Superior temporal gyrus (tissue), 1 donor: ENCODE measurements around the gene SH3BGRL.

Experiments used
- DNase-seq: peaks from one replicate; pipeline ENCODE4 v3.0.0-alpha.2; 2016; ENCODE audit errors: extremely low spot score

SH3BGRL gene

DNA sequence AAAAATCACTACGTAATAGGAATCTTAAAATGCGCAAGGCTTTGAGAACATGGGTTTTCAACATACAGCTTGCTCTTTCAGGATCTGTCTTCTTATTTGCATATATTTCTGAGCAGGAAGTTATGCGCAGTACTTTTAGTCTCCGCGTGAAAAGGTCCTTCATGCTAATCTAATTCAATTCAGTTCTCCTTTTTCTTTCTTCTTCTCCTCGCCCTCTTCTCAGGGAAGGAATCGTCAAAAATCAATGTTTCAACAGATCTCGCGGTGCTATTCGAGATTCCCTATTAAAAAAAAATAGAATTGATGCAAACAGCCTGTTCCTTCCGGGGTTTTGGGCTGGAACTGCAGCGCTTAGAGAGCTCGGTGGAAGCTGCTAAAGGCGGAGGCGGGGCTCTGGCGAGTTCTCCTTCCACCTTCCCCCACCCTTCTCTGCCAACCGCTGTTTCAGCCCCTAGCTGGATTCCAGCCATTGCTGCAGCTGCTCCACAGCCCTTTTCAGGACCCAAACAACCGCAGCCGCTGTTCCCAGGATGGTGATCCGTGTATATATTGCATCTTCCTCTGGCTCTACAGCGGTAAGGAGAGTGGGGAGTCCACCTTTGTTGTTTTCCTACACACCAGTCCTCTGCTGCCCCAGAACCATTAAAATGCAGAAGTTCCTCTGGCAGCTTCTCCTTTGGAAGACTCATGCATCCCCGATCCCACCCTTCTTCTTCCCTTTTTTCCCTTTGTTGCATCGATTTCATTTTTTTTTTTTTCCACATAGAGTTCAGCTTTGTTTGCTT lies at the start of gene SH3BGRL, which contains the start of gene HMGN5:
Gene SH3BGRL, plus strand, starts transcription at position 432 of the 785 bp plus-strand sequence. Its CDS starts 99 bp downstream, at position 531.
Gene HMGN5, minus strand, starts transcription at position 243 of the 785 bp plus-strand sequence. CDS start 80,364 bp downstream, outside the sequence.
- peak; percentile 74 for DNase-seq

DNA sequence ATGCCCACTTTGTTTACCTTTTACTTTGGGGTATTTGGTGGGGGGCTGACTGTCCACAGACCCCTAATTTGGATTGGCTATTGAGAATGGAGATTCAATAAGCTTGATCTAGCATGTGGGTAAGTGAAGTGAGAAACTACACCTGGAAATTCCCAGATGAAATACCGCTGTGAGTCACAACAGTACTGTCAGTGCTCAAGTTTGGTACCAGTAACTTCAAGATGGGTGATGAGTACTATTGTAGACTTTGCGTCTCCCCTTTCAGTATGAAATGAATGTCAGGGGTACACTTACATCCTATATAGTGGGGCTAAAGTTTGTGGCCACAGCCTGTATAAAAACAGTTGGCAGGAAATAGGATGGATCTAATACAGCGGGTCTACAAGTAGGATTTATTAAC lies 33.5 kb upstream of the SH3BGRL start:
- no peak for DNase-seq

DNA sequence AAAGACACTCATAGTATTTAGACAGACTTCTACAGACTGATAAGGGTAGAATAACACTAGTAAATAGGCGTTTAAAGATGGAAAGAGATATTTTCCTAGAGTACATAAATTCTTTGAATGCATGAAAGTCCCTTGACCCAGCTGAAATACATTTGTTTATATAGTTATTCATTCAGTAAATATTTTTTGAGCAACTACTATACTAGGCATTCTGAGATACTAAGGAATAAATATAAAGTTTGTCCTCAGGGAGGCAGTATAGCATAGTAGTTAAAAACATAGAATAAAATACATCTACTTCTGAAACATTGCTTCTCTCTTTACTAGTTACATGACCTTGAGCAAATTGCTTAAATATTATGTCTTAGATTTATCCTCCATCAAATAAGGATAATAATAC lies 27.6 kb upstream of the SH3BGRL start:
- DNase-seq: peak; percentile 69

DNA sequence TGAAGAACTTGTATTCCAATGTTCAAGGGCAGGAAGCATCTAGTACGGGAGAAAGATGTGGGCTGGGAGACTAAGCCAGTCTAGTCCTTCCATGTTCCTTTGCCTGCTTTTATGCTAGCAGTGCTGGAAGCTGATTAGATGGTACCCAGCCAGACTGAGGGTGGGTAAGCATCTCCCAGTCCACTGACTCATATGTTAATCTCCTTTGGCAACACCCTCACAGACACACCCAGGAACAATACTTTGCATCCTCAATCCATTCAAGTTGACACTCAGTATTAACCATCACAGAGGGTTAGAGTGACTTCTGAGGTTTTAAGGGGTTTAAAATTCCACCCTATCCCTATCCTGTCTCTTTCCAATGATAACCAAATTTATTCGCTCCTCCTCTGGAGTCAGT lies 6.6 kb upstream of the SH3BGRL start:
- no peak for DNase-seq

DNA sequence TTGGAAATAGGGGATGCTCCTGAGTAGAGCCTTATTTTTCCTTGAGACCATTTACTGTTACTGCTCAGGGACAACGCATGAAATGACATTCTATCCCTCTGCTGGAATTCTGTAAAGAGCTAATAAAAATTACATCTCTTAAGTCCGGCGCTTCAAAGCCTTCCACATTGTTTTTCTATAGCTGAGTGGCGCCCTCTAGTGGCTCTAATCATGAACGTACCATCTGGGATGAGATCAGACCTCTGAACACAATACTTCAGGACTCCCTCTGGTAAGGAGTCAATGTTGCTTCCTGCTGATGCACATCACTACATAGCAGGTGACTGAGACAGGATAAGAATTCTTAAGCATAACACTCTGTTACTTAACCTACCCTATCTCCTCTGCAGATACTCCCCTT lies 6.2 kb upstream of the SH3BGRL start:
- DNase-seq: peak; percentile 58

DNA sequence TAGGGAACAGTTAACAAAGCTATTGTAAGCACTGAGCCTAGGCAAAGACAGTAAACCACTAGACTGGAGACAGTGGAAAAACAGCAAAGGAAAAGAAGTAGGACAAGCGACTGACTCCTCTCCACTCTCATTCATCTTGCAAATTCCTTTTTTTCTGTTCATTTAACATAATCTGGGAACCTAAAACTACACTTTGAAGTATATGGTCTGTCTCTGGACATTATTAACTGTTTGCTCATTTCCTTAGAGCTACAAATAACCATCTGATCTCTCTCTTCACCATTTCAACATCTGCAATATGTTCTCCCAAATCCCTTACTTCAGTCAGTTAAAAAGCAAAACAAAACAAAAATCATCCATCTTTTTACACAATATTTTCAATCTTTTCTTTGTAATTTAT lies 831 bp upstream of the SH3BGRL start:
- DNase-seq: peak; percentile 22

DNA sequence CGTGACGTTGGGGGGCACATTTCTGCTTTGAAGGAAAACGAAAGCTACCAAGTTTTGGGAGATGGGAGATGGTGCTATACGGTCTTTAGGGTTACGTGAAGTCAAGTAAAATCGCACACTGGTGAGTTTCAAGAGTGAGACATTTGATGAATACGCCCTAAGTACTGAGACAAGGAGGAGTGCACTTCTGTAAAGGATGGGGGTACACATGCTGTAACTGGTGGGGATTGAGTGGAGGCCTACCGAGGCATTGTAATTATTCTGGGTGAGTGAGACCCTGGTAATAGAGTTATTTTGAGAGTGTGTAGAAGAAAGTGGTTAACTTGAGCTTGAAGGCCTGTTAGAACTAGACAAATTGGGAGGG lies 536 bp downstream of the SH3BGRL start:
- DNase-seq: no peak

DNA sequence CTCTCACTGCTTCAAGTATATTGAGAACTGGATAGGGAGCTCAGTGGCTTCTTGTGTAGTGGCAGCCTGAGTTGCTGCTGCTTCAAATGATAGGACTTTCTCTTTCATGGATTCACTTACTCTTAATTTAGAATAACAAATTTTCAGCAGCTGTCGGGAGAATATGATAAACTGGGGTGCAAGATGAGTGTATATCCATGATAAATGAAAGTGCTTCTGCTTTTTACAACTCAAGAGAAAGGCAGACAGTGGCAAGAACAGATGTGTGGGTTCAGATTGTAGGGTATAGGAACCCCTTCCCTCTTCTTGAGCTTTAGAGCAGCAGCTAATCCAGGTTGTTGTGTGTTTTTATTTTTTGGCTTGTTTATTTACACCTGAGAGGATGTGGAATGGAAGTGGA lies 1.0 kb downstream of the SH3BGRL start:
- DNase-seq: no peak

DNA sequence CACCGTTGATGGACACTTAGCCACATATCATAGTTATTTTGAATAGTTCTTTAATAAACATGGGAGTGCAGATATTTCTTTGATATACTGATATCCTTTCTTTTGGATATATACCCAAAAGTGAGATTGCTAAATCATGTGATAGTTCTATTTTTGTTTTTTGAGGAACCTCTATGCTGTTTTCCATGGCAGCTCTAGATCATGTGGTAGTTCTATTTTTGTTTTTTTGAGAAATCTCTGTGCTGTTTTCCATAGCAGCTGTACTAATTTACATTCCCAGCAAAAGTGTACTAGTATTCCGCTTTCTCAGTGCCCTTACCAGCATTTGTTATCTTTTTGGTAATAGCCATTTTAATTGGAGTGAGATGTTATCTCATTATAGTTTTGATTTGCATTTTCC lies 3.6 kb downstream of the SH3BGRL start:
- no peak for DNase-seq

DNA sequence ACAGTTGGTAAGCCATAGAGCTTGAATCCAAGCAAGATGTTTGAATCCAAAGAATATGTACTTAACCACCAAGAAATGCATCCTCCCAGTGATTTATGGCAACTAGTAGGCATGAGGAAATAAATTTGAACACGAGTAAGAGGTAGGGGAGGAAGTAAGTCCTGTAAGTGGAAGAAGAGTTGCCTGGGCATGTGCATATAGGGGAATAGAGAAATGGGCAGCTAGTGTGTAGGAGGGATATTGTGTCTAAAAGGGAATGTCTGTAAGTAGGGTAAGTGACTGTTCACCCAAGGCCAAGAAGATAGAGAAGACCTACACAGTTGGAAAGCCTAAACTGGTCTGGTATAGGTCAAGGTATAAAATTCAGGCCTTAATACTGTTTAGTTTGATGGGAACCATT lies 4.6 kb downstream of the SH3BGRL start:
- DNase-seq: no peak

DNA sequence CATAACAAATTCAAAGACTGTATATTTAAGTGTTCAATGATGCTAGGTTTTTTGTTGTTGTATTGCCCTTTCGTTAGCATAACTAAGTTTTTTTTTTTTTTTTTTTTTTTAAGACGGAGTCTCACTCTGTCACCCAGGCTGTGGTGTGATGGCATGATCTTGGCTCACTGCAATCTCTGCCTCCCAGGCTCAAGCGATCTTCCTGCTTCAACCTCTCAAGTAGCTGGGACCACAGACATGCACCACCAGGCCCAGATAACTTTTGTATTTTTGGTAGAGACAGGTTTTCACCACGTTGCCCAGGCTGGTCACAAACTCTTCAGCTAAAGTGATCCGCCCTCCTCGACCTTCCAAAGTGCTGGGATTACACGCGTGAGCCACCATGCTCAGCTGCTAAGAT lies 7.0 kb downstream of the SH3BGRL start:
- DNase-seq: no peak

DNA sequence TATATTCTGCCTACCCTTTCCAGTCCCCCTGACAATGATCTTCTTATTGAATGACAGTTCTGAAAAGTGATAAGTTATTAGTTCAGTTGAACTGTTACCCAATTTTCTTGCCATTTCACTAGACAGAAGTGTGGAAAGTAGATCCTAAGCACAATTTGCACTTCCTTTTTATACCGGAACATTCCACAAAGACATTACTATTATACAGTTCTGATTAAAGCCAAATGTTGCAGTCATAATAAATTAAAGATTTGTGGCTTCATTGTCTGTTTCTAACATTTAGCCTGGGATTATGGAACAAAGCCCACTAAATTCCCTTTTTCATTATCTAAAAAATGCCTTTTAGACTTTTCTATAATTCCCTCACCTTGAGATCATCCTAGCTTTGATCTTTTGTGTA lies 13.8 kb downstream of the SH3BGRL start:
- DNase-seq: no peak

DNA sequence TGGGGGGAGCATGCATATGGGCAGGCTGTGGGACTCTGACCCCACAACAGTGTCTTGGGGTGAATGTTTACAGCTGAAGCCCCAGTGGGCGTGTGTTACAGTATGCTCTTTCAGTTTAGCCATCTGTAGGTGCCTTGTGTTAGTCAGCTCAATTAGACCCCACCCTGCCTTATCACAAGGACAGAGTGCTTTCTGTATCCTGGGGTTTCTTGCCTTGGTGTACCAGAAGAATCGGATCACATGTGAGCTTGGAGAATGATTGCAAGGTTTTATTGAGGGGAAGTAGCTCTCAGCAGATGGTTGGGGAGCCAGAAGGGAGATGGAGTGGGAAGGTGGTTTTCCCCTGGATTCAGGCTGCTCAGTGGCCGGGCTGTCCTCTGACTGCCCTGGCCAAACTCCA lies 27.3 kb downstream of the SH3BGRL start:
- DNase-seq: no peak

DNA sequence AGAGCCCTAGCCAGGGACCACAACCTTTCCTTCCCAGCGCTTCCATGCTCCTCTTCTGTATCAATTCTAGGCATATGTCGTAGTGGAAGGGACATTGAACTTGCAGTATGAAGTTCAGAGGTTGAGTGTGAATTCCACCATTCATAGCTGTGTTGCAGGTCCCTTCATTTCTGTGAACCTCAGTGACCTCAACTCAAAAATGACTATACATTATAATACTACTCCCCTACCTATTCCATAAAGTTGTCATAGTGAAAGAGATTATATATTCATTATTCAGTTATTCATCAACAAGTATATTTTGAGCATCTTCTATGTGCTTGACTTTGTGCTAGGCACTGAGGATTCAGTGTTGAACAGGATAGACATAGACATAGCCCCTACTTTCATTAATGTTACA lies 28.0 kb downstream of the SH3BGRL start:
- DNase-seq: no peak

DNA sequence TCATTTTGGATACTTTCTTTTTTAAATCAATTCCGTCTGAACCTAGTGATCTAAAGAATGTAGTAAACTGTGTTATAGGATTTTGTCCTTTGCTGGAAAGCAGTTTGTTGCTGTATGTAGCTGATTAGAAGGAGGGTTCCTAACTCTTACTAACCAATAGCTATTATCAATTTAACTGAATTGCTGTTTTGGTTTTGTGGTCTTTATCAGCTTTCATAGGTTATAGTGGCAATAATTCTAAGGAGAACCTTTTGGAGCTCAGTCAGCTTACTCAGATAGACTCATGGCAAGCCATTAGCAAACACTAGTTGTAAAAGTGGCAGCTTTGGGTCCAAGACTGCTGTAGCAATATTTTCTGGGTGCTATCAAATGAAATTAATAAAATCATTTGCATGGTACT lies 29.6 kb downstream of the SH3BGRL start:
- no peak for DNase-seq

DNA sequence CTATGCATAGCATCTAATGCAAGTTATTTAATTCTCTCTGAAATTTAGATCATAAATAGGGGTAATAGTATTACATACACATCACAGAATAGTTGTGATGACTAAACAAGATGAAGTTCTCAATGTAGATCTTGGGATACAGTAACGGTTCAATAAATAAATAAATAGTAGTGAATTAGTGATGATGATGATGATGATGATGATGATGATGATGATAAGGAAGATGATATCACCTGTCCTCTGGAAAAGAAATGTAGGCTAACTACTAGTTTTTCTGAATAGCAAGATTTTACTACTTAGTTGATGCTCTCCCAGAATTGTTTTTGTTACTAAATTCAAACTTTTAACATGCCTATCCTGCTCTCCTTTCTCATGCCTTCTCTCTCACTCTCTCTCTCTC lies 30.3 kb downstream of the SH3BGRL start:
- DNase-seq: no peak

DNA sequence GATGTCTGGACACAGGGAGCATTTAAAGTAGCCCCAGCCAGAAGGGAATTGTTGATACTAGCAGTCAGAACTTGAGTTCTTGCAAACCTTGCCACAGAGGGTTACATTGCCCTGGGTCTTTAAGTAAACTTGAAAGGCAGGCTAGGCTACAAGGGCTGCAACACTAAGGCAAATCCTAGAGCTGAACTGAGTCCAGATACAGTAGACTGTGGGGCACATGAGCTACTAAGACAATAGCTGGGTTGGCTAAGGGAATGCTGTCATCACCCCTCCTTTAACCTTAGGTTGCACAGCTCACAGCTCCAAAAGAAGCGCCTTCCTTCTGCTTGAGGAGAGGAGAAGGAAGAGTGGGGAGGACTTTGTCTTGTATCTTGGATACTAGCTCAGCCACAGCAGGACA lies 35.6 kb downstream of the SH3BGRL start:
- DNase-seq: no peak

DNA sequence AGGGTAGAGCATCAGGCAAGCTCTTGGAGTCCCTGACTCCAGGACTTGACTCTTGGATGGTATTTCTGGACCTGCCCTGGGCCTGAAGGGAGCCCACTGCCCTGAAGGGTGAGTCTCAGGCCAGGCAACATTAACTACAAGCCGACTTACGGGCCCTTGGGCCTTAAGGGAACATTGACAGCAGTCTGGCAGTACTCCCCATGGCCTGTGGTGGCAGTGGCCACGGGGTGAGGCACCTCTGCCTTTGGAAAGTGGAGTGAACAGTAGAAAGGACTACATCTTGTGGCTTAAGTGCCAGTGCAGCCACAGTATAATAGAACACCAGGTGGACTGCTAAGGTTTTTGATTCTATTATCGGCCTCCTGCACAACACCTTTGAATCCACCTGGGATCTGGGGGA lies 36.3 kb downstream of the SH3BGRL start:
- DNase-seq: no peak

DNA sequence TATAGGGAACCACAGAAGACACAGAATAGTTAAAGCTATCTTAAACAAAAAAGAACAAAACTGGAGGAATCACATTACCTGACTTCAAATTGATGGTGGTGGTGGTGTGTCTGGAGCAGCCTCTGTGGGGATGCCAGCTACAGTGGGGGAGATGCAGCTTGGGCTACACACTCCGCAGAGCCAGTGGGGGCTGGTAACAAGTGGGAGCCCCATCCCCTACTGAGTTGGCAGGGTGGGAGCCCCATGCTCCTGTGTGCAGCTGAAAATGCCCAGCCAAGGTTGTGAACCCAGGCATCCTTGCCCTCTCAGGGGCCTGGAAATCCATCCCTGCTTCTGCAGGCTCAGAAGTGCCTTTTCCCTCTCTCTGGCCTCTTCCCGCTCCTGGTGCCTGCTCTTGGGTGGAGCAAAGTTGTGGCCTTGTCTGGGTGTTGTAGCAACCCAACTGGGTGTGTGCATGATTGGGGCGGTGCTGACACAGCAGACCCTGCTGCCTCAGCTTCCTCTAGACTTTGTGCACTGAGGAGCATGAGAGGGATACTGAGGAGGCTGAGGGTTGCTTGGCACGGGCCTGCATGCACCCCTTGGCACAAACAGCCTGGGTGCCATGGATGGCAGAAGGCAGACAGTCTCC lies 38.9 kb downstream of the SH3BGRL start:
- DNase-seq: no peak

DNA sequence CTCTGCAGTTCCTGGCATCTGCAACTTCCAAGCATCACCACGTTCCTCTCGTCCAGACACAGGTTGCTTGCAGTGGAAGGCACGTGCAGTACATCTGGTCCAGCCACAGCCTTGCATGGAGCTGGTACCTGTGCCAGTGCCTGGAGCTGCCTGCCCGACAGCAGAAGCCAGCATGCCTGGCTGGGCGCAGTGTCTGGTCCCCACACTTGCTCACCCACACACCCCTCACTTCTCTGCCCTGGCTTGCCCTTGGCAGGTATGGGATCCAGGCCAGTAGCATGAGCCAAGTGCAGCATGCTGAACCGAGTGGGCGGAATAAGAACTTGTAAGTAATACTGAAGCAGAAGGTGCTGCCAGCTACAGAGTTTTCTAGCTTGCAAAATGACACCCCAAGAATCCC lies 39.9 kb downstream of the SH3BGRL start:
- no peak for DNase-seq

DNA sequence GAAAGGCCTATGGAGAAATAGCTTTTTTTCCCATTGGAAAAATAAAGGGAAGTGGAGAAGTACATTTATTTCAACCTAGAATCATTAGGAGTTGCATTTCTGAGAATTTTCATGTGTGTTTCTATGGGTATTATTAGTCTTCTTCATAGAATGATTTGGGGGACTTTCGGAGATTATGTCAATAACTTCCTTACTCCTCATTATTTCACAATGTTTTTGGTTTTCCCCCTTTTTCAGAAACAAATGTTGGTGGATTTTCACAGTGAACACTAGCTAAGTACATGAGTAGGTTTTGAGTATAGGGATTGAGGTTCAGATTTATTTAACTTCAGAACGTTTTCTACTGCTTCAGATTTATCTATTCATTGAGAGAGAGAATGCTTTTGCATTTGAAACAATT lies 54.0 kb downstream of the SH3BGRL start:
- no peak for DNase-seq

DNA sequence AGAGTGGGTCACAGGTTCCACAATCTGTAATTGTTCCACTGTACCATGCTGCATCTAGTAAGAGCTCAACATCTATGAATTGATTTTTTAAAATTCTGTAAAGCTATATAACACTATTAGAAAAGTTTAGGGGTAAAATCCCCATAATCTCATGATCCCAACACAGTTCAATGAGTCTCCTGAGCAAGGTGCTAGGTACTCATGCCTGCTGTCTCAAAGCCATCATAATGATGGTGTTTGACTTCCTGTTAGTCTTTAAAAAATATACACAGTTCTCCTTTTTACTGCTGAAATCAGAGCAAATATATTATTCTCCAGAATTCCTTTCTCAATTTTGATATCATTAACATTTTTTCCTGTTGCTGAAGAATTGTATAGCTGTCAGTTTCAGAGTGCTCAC lies 55.9 kb downstream of the SH3BGRL start:
- no peak for DNase-seq

DNA sequence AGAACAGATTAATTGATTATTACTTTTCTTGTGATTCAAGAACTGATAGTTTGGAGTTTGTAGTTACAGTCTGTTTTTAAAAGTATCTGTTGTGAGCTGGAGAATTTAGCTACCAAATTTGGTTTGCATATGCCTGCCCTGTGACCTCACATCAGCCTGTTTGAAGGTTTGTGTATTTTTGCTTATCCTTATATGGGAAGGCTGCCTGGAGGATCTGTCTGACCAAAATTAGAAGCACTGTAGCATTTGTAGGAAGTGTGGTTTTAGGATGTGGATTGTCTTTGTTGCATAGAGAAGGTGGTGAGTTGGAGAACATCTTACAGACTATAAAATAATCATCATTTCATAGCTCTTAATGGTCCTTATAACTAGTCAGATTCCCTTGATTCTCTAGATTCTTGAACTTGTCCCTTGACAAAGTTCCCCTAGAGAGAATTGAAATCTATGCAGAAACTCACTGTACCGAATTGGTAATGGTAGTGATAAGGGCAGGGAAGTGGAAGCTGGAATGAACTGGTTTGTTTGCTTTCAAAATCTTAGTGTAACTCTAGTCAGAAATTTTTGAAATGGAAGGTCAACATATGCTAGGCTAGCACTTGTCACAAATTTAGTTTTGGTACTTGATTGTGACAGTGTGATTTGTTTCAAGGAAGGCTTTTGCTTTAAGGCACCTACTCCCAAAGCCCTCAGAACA lies 57.3 kb downstream of the SH3BGRL start:
- no peak for DNase-seq
